ENCODE measurements around the gene SUN2. TPM values are rescaled to one million over a fixed set of nuclear protein-coding genes. Genes with fewer than 3 reads are reported as not detected.

Gene SUN2, protein sequence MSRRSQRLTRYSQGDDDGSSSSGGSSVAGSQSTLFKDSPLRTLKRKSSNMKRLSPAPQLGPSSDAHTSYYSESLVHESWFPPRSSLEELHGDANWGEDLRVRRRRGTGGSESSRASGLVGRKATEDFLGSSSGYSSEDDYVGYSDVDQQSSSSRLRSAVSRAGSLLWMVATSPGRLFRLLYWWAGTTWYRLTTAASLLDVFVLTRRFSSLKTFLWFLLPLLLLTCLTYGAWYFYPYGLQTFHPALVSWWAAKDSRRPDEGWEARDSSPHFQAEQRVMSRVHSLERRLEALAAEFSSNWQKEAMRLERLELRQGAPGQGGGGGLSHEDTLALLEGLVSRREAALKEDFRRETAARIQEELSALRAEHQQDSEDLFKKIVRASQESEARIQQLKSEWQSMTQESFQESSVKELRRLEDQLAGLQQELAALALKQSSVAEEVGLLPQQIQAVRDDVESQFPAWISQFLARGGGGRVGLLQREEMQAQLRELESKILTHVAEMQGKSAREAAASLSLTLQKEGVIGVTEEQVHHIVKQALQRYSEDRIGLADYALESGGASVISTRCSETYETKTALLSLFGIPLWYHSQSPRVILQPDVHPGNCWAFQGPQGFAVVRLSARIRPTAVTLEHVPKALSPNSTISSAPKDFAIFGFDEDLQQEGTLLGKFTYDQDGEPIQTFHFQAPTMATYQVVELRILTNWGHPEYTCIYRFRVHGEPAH
- total RNA-seq, result 74.7 and 80.8 TPM in 2 replicates

DNA sequence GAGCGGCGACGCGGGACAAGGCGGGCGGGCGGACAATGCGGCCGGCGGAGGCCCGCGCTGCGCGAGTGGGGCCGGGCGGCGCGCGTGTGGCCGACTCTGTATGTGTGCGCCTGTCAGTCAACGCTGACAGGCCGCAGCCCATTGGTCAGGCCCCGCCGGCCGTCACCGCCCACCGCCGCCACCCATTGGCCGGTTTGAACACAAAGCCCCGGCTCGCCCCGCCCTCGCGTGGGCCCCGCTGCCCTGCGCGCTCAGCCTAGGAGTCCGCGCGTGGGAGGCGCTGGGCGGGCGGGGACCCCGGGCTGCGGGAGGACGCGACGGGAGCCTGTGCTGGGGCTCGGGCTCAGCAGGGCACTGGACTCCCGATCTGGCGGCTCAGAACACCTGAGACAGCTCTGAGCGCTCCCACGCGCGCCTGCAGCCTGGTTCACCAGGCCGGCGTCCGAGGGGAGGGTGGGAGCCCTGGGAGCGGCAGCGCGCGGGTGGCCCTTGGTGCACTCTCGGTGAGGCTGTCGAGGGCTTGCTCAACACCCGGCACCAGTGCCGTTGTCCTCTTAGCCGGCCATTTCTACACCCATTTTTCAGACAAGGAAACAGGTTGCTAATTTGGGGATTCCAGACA is at the start of gene SUN2:
Gene SUN2 (minus strand): TSS at position 88 of the 622 bp plus-strand sequence. CDS start 3,370 bp downstream, outside the sequence.

DNA sequence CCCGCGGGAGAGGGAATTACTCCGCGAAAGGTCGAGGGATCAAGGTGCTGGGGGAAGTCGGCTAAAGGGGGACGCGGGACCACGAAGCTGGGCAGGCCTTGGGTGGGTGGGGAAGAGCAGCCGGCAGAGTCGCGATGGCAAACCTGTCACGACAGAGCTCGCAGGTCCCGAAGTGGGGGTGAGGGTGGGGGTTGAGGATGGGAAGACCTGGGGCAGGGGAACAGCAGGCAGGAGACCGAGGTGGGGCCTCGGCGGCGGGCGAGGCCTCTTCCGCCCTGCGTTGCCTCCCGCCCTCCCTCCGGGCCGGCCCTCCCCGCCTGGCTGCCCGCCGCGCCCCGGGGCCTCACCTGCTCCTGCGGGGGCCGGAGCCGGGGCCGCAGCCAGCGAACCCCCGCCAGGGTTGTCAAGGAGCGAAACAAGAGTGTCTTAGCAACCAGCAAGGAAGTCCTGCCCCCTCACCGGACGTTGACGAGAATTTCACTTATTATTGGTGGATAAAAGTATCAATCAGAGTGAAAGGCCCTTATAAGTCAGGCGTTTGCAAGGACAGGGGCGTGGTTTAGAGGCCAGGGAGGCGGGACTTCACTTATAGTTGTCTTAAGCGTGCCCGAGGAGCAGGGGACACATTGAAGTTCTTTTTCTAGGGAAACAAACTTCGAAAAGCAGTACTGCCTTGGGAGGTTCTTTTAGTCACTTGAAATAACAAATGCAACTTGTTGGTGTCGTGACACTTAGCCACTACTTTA is 38.1 kb upstream of the SUN2 start, which contains the start of gene DNAL4:
Gene DNAL4 (minus strand): TSS at position 423 of the 746 bp plus-strand sequence. CDS start 11,412 bp downstream, outside the sequence.

GRCh38 chr22:38705235-38706100 is 50.3 kb downstream of the SUN2 start, which contains the start of gene GTPBP1:
Gene GTPBP1, plus strand, starts transcription at chr22:38705944. Its CDS starts 12 bp downstream, at chr22:38705956.

DNA sequence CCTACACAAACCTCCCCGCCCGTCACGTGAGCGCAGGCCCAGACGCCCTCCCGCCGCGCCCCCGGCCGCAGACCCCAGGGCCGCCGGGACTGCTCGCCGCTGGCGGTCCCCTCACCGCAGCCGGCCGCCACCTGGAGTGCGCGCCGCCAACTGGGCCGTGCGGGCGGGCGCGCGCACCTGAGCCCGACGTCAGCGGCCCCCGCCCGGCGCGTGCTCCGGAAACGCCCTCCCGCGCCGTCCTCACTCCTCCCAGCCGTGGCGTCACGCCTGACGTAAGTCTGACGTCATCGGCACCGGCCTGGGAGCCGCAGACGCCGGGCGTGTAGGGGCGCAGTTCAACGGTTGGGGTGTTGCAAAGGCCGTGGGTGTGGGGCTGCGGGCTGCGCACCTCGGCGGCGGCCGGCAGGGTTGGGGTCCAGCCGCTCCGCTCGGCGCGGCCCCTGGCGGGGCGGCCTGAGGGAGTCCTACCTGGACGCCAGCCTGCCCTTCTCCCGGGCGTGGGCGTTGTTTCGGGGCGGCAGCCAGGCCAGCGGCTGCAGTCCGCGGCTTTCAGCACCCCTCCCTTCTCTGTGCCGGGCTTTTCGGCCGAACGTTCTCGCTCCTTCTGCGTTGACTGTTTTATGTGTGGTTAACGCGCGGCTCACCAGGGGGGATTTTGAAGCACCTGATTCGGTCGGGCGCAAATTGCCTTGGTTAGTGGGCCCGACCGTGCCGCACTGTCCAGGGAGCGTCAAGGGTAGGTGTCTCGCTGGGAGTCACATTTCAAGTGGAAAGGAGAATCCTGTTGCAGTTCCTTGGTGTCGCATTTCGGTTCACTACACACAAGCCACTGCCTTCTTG is 54.8 kb downstream of the SUN2 start, which contains the start of gene JOSD1:
Gene JOSD1 (minus strand): TSS at position 155 of the 840 bp plus-strand sequence. CDS start 956 bp downstream, outside the sequence.

Other genes with a start within 250 kb of the SUN2 start
- 213 and 320 TPM in 2 replicates for gene DDX17, start 249.7 kb downstream of the SUN2 start, total RNA-seq
- gene DMC1, start 185.8 kb downstream of the SUN2 start, total RNA-seq, result 1.0 and 1.9 TPM in 2 replicates
- 0.48 and 0.52 TPM in 2 replicates for gene FAM227A, start 99.6 kb downstream of the SUN2 start, total RNA-seq
- 19.7 and 35.9 TPM in 2 replicates for gene CBY1, start 99.4 kb downstream of the SUN2 start, total RNA-seq
- gene TOMM22, start 74.0 kb downstream of the SUN2 start, total RNA-seq, result 34.3 and 80.5 TPM in 2 replicates
- gene JOSD1, start 55.1 kb downstream of the SUN2 start, total RNA-seq, result 35.2 and 72.5 TPM in 2 replicates
- 22.9 and 31.8 TPM in 2 replicates for gene GTPBP1, start 50.1 kb downstream of the SUN2 start, total RNA-seq
- gene DNAL4, start 38.1 kb upstream of the SUN2 start, total RNA-seq, result 21.1 and 33.5 TPM in 2 replicates
- gene NPTXR, start 88.0 kb upstream of the SUN2 start, total RNA-seq, result 0.78 and 4.4 TPM in 2 replicates
- gene CBX6, start 116.2 kb upstream of the SUN2 start, total RNA-seq, result 51.2 and 56.5 TPM in 2 replicates
- not detected in 2 replicates for gene APOBEC3A, start 201.6 kb upstream of the SUN2 start, total RNA-seq
- 9.7 and 31.5 TPM in 2 replicates for gene APOBEC3B, start 226.3 kb upstream of the SUN2 start, total RNA-seq